ENCODE data around the gene UBE2F.

DNA sequence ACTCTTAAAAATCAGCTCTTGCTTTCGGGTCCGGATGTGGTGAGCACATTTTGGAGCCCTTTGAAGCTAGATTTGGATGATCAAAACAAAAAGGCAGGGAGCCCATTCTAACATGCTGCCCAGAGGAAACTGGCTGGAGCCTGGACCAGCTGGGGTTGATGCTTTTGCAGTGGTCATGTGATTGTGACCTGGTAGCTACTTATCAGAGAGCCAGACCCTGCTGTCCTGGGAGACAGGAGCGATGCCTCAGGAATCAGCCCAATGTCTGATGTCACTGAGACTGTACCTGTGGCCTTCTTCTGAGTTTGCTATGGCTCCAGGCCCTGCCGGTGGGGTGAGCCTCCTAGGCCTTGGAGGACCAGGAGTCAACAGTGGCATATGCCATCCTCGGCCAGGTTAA, 75.3 kb downstream of the UBE2F start:
- TF ChIP-seq, protein P1, sequence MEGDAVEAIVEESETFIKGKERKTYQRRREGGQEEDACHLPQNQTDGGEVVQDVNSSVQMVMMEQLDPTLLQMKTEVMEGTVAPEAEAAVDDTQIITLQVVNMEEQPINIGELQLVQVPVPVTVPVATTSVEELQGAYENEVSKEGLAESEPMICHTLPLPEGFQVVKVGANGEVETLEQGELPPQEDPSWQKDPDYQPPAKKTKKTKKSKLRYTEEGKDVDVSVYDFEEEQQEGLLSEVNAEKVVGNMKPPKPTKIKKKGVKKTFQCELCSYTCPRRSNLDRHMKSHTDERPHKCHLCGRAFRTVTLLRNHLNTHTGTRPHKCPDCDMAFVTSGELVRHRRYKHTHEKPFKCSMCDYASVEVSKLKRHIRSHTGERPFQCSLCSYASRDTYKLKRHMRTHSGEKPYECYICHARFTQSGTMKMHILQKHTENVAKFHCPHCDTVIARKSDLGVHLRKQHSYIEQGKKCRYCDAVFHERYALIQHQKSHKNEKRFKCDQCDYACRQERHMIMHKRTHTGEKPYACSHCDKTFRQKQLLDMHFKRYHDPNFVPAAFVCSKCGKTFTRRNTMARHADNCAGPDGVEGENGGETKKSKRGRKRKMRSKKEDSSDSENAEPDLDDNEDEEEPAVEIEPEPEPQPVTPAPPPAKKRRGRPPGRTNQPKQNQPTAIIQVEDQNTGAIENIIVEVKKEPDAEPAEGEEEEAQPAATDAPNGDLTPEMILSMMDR (IDR thresholded peaks at IDR 0.05) = no peak
- no peak for TF ChIP-seq POLR2AphosphoS5 (IDR thresholded peaks at IDR 0.05)
